Measurements from ENCODE around the gene HUWE1.

HUWE1 gene

GRCh38 chrX:53486285-53486684 lies 200.2 kb downstream of the HUWE1 start:
- no peak for DNase-seq

GRCh38 chrX:53483838-53484405 lies 202.6 kb downstream of the HUWE1 start:
- peak; percentile 17 for DNase-seq

- no peak for DNase-seq
Measured at GRCh38 chrX:53483416-53483815, 203.1 kb downstream of the HUWE1 start.

Measured in MV-4-11 (cell line).